Measurements from ENCODE around the gene ARHGEF11. TPM values are rescaled to one million over a fixed set of nuclear protein-coding genes. Genes with fewer than 3 reads are reported as not detected.

The ARHGEF11 gene
- total and polyA plus RNA-seq, 8 donors: 6.6 to 125 (median 32.7) TPM

DNA sequence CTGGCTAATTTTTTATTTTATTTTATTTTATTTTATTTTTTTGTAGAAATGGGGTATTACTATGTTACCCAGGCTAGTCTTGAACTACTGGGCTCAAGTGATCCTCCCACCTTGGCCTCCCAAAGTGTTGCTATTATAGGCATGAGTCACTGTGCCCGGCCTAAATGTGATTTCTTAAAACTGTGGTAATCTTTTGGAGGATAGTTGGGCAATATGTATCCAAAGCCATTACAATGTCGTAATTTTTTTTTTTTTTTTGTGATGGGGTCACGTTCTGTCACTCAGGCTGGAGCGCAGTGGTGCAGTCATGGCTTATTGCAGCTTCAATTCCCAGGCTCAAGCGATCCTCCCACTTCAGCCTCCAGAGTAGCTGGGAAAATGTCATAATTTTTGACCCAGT is 39.9 kb upstream of the ARHGEF11 start:
- no peak overlapping the region for H3K4me3 ChIP-seq
- peaks cover 0 to 5% (median 2%) of the 10 kb centered on the region in 4 donors for H3K4me1 ChIP-seq
- no peak for DNase-seq
- H3K9me3 ChIP-seq: no peaks in the 10 kb centered on the region
- 84 to 92% (median 87%) methylated on average over 5 of the region's 5 CpGs for WGBS, 5 donors
- intact Hi-C loops (cut with DNase I; ENCODE audit: low total_unique reads): no loop called here
- H3K27ac ChIP-seq: no peak overlapping the region
- no peaks in the 10 kb centered on the region for H3K27me3 ChIP-seq
- H3K36me3 ChIP-seq: no peaks in the 10 kb centered on the region
- TF ChIP-seq POLR2A (IDR thresholded peaks at IDR 0.05): no peak
- no peak for TF ChIP-seq POLR2AphosphoS5 (IDR thresholded peaks at IDR 0.05)
- no peak for TF ChIP-seq CTCF (IDR thresholded peaks at IDR 0.05)
- no peak for TF ChIP-seq EP300 (IDR thresholded peaks at IDR 0.05)

GRCh38 chr1:157084720-157085119 is 39.2 kb upstream of the ARHGEF11 start:
- intact Hi-C loops (cut with DNase I; ENCODE audit: low total_unique reads): no loop called here

GRCh38 chr1:157081707-157082106 is 36.2 kb upstream of the ARHGEF11 start:
- no peak for DNase-seq
- Histone ChIP-seq H3K27me3 (no peaks in the 10 kb centered on the region), H3K4me3 (no peak overlapping the region), H3K4me1 (no peaks in the 10 kb centered on the region), H3K27ac (no peak overlapping the region), H3K36me3 (no peaks in the 10 kb centered on the region), H3K9me3 (no peaks in the 10 kb centered on the region)
- intact Hi-C loops (cut with DNase I; ENCODE audit: low total_unique reads): no loop called here
- no peak for TF ChIP-seq POLR2AphosphoS5 (IDR thresholded peaks at IDR 0.05)
- TF ChIP-seq POLR2A (IDR thresholded peaks at IDR 0.05): no peak
- no peak for TF ChIP-seq CTCF (IDR thresholded peaks at IDR 0.05)
- TF ChIP-seq EP300 (IDR thresholded peaks at IDR 0.05): no peak
- WGBS, 5 donors: 73 to 86% (median 79%) methylated on average over 5 of the region's 5 CpGs

More at GRCh38 chr1:157084720-157085119, 39.2 kb upstream of the ARHGEF11 start:
- Histone ChIP-seq H3K4me1 (no peaks in the 10 kb centered on the region), H3K4me3 (no peak overlapping the region), H3K27ac (no peak overlapping the region), H3K27me3 (no peaks in the 10 kb centered on the region), H3K36me3 (no peaks in the 10 kb centered on the region), H3K9me3 (no peaks in the 10 kb centered on the region)
- WGBS, 5 donors: 71 to 79% (median 78%) methylated on average over 5 of the region's 5 CpGs
- no peak for DNase-seq
- TF ChIP-seq POLR2A (IDR thresholded peaks at IDR 0.05): no peak
- TF ChIP-seq POLR2AphosphoS5 (IDR thresholded peaks at IDR 0.05): no peak
- TF ChIP-seq EP300 (IDR thresholded peaks at IDR 0.05): no peak
- TF ChIP-seq CTCF (IDR thresholded peaks at IDR 0.05): no peak

DNA sequence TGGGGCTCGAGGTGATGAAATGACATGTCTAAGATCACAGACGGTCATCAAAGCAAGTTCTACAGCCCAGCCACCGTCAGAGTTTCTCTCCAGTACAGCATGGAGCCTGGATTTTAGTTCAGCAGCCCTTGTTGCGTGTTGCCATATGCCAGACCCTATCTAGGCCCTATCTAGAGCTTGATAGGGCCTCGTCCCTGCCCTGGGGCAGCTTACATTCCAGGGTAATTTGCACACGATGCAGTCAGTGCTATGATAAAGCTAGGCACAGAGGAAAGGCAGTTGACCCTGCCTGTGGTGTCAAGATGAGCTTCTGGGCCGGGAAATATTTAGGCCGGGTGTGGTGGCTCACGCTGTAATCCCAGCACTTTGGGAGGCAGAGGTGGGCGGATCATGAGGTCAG is 35.2 kb upstream of the ARHGEF11 start:
- Histone ChIP-seq H3K4me3 (no peak overlapping the region), H3K27me3 (peaks cover 0 to 4% (median 0%) of the 10 kb centered on the region in 3 donors), H3K27ac (no peak overlapping the region), H3K9me3 (no peaks in the 10 kb centered on the region), H3K36me3 (no peaks in the 10 kb centered on the region), H3K4me1 (no peaks in the 10 kb centered on the region)
- intact Hi-C loops (cut with DNase I; ENCODE audit: low total_unique reads): no loop called here
- DNase-seq: no peak
- 83 to 89% (median 86%) methylated on average over 10 of the region's 10 CpGs for WGBS, 5 donors
- no peak for TF ChIP-seq EP300 (IDR thresholded peaks at IDR 0.05)

- Histone ChIP-seq H3K9me3 (no peaks in the 10 kb centered on the region), H3K27ac (no peak overlapping the region), H3K36me3 (no peaks in the 10 kb centered on the region), H3K4me1 (peaks cover 4 to 10% (median 8%) of the 10 kb centered on the region in 4 donors), H3K4me3 (no peak overlapping the region), H3K27me3 (peaks cover 0 to 15% (median 0%) of the 10 kb centered on the region in 3 donors)
- no peak for DNase-seq
- no peak for TF ChIP-seq CTCF (IDR thresholded peaks at IDR 0.05)
- intact Hi-C loops (cut with DNase I; ENCODE audit: low total_unique reads): loop anchor here (10.0 kb wide), 1 partner anchor 153 kb away; the partner anchor contains the start of gene LRRC71
- WGBS, 5 donors: 95 to 97% (median 96%) methylated on average over 1 of the region's 1 CpG
These were observed 31.9 kb upstream of the ARHGEF11 start for GRCh38 chr1:157077394-157077793.
